ENCODE results near the gene DIRAS1.

Gene DIRAS1

DNA sequence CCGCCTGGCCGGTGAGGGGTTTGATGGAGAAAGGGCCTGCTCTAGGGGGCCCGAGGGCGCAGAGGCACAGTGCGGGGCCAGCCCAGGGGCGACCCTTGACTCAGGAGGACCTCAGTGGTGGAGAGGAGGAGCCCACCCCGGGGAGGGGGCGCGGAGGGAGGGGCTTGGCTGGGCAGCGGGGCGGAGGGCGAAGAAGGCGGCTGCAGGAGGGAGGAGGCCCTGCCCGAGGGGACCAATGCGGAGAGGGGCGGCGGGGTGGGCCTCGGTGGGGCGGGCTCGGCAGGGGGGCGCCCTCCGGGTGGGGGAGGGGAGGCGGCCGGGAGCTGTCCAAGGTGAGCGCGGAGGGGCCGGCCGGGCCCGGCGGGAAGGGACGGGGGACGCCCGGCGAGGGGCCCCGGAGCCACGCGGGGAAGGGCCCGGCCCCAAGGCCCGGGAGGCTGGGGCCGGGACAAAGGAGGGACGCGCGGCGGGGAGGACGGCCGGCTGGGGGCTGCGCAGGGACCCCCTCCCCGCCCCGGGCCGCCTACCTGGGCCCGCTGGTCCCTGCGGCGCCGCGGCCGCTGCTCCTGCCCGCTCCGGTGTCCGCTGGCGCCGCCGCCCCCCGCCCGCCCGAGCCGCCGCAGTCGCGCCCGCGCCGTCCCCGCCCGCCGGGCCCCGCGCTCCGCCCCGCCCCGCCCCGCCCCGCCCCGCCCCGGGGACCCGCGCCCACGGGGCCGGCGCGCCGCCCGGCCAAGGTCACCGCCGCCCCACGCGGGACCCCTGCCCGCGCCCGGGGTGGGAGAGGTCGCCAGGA, at the start of gene DIRAS1:
DIRAS1 (minus strand) TSS at position 596 of the 793 bp plus-strand sequence. CDS start 3,566 bp downstream, outside the sequence.
- no peak for DNase-seq

DNA sequence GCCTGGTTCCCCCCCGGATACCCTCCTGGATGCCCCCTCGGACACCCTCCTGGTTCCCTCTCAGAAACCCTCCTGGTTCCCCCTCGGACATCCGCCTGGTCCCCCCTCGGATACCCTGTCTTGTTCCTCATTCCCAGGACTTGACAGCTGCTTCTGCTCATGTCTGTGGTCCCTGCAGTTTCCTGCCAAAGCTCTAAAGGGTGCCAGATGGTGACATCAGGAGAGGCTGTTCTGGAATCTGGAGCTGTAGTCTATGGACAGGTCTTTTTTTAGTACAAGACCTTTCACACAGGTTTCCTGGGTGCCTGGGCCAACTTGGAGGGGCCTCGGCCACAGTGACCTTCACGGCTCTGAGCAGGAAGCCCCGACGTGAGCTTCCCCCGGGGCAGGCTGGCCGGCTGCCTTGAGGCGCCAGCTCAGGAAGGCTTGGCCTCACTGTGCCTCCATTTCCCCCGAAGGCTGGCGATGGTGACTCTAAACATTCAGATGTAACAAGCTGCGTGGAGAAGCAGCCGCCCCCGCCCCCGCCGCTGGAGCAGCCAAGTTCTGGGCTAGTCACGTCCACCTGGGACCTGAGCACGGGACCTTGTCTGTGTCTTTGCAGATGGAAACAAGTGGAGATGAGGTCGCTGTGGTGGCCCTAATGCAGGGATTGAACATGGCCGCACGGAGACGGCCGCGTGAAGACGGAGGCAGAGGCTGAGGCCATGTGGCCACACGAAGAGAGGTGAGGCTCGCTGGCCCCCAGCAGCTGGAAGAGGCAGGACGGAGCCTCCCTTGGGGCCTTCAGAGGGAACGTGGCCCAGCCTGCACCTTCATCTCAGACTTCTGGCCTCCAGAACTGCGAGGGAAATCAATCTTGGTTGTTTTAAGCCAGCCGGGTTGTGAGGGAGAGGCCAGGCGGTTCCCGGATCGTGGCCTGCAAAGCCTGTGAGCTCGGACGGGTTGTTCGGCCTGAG, 49.2 kb upstream of the DIRAS1 start:
- DNase-seq: no peak

DNA sequence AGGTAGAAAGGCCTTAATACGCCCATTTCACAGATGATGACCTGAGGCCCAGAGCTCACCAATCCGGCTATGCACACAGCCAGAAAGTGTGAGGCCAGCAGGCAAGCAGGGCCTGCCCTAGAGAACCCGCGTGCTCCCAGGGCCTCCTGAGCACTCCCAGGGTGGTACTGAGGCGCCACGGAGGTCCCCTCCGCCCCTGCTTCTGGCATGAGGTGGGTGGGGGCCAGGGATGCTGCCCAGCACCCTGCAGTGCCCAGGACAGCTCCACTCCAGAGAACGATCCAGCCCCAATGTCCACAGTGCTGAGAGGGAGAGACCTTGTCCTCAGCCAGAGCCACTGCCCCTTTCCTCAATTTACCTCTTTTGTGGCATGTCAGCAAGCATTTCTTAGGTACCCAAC, 48.0 kb upstream of the DIRAS1 start:
- no peak for DNase-seq

DNA sequence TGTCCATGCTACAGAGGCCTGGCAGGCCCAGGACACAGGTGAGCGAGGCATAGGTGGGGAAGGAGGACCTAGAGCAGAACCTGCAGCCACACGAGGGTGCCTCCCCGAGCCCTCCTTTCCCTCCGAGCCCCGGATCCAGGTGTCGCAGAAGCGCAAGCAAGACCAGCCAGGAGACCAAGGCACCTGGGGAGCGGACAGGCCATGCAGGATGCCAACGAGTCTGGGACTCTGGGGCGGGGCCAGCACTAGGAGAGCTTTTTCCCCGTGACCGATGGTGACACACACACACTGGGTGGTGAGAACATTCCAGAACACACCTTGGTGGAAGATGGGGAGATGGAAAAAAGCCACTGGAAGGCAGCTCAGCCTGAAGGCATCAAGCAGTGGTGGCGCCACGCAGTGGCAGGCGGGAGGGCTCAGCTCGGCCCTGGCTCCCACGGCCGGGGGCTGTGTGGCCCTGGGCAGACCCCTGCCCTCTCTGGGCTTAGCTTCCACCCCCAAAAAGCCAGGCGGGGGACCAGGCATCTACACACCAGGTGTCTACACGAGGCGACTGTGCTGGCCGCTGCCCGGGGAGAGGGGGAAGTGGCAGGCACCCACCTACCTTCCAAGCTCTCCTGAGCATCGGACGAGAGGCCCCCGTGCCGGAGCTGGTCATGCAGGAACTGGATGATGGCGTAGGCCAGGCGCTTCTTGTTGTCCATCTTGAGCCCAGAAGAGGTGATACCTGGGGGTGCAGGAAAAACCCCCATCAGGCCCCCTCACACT, 47.4 kb upstream of the DIRAS1 start:
- DNase-seq: no peak

DNA sequence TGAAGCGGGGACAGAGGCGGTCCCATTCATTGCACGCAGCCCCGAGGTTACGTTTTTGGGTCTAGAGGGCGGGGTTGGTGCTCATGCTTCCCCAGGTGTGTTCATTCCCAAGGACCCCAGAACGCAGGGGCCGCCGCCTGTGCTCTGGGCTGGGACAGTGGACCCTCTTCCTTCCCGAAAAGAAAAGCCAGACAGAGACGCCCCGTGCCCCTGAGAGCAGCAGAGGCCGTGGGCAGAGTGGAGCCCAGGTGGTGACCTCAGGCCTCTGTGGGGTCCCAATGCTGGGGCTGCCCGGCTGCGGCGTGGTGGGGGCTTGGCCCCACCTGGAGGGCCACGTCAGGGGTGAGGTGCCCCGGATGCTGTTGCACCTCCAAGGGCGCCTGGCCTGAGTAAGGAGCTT, 46.5 kb upstream of the DIRAS1 start:
- no peak for DNase-seq

GRCh38 chr19:2766594-2767372, 45.6 kb upstream of the DIRAS1 start:
- no peak for DNase-seq

GRCh38 chr19:2765376-2765775, 44.2 kb upstream of the DIRAS1 start:
- DNase-seq: no peak

DNA sequence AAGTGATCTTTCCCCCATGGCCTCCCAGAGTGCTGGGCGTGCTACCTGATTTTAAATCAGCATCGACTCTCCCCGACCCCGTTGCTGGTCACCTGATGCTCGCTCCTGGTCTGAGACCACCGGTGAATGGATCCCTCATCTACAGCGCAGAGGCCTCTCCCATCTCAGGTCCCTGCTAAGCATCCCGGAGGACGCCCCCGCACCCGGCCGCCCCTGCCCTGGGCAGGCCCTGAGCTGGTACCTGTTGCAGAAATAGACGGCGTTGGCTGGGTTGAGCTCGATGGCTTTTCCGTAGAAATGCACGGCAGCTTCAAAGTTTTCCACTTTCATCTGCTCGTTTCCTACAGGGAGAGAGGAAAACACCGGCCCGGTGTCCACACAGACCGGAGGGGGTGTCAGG, 43.8 kb upstream of the DIRAS1 start:
- no peak for DNase-seq

DNA sequence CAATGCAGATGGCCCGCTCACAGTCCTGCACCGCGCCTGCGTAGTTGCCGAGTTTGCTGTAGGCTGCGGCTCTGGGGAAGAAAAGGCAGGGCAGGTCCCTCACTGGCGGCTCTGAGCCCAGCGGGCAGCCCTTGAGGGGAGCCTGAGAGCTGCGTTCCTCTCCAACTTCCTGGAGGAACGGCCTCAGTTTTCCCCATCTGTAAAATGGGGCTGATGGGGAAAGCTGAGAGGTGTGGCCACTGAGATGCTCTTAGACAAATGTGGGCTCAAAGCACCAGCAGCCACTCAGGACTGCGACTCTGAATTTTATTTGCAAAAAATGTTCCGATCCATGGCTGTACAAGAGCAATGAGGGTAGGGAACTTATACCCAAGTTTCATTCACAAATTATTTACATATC, 42.5 kb upstream of the DIRAS1 start:
- DNase-seq: no peak

- no peak for DNase-seq
Observed at GRCh38 chr19:2762783-2763496, 41.8 kb upstream of the DIRAS1 start.

DNA sequence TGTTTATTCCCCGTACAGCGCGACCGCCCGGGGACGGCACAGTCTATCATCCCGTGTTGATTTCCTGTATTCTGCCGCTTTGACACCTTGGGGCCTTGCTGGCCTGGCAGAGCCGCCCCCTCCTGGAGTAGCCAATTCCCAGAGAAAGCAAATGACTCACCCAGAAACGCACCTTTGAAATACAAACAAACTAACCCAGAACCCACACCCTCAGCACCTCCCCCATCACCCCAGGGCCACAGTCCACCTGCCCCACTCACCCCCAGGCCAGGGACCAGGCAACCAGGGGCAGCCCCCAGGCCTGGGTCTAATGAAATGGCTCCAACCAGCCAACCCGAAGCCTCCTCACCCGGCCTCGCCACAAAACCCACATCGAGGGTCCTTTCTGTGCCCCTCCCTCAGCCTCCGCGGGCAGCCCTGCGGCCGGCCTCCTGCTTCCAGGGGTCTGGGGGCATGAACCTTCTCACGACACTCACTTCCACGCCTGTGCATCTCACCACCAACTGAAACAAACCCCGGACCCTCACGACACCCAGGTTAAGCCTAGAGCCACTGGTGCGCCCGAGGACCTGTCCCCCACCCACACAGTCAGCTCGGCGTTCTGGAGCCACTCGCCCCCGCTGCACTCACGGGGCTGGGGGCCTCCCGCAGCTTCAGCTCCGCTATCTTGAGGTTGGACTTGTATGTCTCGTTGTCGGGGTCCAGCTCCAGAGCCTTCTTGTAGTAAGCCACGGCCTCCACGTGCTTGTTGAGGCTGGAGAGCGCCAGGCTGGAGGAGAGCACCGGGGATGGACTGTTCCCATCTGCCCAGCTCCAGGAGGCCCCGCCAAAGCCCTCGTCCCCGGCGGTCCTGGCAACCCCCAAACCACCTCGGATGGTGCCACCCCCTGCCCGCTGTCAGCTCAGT, 41.0 kb upstream of the DIRAS1 start:
- DNase-seq: no peak

GRCh38 chr19:2761309-2761677, 40.1 kb upstream of the DIRAS1 start:
- no peak for DNase-seq

DNA sequence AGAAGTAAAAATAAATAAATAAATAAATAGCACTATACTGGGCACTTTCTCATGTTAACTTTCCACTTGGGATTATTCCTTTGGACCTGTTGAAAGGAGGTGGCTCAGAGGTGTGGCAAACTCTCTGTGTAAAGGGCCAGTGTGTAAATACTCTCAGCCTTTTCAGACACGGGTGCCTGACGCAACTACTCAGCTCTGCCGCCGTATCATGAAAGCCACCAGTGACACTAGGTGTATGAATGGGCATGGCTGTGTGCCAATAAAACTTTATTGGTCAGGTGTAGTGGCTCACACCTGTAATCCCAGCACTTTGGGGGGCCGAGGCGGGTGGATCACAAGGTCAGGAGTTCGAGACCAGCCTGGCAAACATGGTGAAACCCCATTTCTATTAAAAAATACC, 38.8 kb upstream of the DIRAS1 start:
- DNase-seq: no peak

DNA sequence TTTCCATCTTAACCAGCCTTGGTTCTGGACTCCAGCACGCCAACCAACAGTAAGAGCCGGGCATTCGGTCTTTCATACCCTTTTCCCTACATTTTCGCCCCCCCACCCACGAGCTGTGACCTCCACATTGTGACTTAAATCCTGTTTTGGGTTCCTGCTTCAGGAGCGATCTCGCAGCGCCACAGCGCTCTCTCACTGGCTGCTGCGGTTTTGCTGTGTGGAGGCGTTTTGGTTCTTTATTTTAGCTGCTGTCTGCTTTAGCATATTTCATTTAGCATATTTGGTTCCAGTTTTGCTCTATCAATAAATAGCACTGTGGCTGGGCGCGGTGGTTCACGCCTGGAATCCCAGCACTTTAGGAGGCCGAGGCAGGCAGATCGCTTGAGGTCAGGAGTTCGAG, 38.2 kb upstream of the DIRAS1 start:
- DNase-seq: no peak

- DNase-seq: no peak
Observed at GRCh38 chr19:2758601-2759313, 37.6 kb upstream of the DIRAS1 start.

DNA sequence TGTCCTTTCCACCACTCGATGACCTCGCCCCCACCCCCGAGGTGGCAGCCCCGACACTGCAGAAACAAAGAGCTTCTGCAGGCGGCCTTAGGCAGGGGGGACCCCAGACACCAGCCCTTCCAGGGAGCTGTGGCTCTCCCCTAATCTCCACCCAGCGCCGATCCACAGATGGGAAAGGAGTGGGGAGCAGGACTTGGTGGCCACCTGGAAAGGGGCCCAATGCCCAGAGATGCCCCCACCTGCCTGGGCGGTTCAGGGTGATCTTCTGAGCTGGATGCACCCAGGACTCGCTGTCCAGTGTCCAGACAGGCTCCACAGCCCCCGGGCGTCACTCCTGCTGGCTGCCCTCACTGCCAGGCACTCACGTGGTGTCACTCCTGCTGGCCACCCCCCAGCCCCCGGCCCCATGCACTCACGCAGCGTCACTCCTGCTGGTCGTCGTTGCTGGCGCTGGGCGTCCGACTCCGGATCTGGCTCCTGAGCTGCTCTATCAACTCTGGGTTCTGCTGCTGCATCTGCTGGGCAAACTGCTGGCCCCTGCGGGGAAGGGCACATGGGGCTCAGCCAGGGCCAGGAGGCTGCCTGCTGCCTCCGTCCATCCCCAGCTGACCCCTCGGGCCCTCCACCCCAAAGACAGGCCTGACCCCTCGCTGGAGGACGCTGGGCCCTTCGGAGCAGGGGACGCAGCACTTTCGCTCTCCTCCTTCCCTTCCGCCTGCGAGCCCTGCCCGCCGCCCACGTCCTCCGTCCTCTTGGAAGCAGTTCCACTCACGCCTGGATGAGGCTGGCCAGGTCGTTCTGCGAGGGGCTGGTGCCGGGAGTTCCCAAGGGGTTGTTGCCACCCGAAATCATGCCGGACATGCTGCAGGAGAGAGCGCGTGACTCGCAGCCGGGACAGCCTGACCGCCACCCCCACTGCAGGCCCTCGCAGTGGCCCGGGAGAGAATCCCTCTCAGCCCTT, 36.0 kb upstream of the DIRAS1 start:
- no peak for DNase-seq

- DNase-seq: no peak
Observed at GRCh38 chr19:2756477-2756876, 35.3 kb upstream of the DIRAS1 start.

DNA sequence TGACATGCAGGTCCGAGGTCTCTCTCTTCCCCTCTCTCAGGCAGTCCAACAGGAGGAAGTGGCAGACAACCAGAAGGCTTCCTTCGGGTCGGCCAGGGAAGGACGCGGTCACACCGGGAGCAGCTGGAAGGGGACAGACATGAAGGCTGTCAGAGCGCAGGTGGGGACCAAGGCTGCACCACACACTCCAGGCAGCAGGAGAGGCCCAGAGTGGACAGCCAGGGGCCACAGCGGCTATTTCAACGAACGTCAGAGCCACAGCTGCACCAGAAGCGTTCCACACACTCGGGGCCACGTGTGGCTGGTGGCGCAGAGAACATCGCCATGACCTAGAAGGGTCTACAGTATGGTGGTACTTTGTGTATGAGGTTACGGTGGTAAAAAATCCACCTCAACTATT, 34.6 kb upstream of the DIRAS1 start:
- no peak for DNase-seq

DNA sequence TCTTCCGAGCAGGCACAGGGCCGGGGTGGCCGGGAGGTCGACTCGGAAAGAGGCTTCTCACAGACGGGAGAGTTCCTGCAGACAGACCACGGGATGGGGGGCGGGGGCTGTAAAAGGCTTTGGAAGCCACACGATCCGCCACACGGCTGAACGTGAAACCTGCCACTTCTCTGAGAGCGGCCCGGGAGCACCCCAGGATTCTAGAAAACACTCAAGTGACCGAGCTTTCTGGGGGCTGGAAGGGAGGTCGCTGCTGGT, 34.2 kb upstream of the DIRAS1 start:
- no peak for DNase-seq

All from NCI-H774 (cell line).